Activated naive CD4-positive, alpha-beta T cell treated with anti-CD3 and anti-CD28 coated beads, Interleukin-2, amount 10 ng/mL, durations not matched to agents 7 days and 5 days (primary cell): ENCODE measurements around the gene SEMA4D.

Source experiments
- CTCF ChIA-PET: fragments of 350-600 bp; sonication (Branson Sonifier 250); formaldehyde crosslinking; loops from one replicate; lab custom pipeline; 2021; ENCODE audit warnings: antibody characterized with exemption; lab: Charles Lee
- DNase-seq: peaks from one replicate; pipeline ENCODE4 v3.0.0-alpha.2; 2020
- H3K27ac Mint-ChIP-seq: one replicate; pipeline ENCODE4 v1.8.0; 2021; ENCODE audit warnings: mild to moderate bottlenecking, moderate library complexity, mixed read lengths
- H3K27me3 Mint-ChIP-seq: one replicate; pipeline ENCODE4 v1.8.0; 2021; ENCODE audit warnings: mild to moderate bottlenecking, mixed read lengths
- H3K36me3 Mint-ChIP-seq: one replicate; pipeline ENCODE4 v1.8.0; 2021; ENCODE audit warnings: mixed read lengths
- H3K4me1 Mint-ChIP-seq: one replicate; pipeline ENCODE4 v1.8.0; 2021; ENCODE audit warnings: mixed read lengths
- H3K4me3 Mint-ChIP-seq: one replicate; pipeline ENCODE4 v1.8.0; 2021; ENCODE audit warnings: mild to moderate bottlenecking, moderate library complexity, mixed read lengths
- H3K9me3 Mint-ChIP-seq: one replicate; pipeline ENCODE4 v1.8.0; 2021; ENCODE audit warnings: mixed read lengths

The SEMA4D gene

DNA sequence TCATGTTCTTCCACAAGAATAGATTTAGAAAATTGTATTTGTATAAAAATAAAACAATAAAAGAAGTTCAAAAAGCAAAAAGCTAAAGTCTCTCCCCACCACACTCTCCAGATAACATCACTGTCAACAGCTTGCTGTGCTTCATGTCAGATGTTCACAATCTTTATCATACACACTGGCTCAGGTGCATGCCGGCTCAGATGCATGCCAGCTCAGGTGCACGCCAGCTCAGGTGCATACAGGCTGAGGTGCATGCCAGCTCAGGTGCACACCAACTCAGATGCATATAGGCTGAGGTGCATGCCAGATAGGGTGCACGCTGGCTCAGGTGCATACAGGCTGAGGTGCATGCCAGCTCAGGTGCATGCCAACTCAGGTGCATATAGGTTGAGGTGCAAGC lies 26.5 kb downstream of the SEMA4D start:
- H3K4me1 Mint-ChIP-seq = peaks cover 92% of the 10 kb centered on the region
- no peak overlapping the region for H3K4me3 Mint-ChIP-seq
- H3K27me3 Mint-ChIP-seq = no peaks in the 10 kb centered on the region
- CTCF ChIA-PET = interaction anchor here (1.2 to 2.4 kb wide), 3 partner anchors 38 to 77 kb away, joined by 3 to 10 read pairs (median 4); no protein-coding TSS in a partner anchor
- H3K9me3 Mint-ChIP-seq = no peaks in the 10 kb centered on the region
- no peak overlapping the region for H3K27ac Mint-ChIP-seq
- DNase-seq = no peak
- H3K36me3 Mint-ChIP-seq = peaks cover 86% of the 10 kb centered on the region

DNA sequence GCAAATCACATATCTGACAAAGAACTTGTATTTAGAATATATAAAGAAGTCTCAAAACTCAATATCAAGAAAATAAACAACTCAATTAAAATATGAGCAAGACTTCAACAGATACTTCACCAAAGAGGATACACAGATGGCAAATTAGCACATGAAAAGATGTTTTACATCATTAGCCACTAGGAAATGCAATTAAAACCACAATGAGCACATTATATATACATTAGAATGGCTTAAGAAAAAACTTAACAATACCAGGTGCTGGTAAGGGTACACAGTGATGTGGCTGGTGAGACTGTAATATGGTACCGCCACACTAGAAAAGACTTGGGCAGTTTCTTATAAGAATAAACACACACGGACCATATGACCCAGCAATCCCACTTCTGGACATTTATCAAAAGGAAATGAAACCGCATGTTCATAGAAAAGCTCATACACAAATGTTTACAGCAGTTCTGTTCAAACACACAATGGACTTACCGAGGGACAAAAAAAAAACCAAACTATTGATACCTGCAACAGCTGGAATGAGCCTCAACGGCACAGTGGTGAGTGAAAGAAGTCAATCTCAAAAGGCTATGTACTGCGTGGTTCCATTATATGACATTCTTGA lies 27.6 kb downstream of the SEMA4D start:
- Mint-ChIP-seq H3K27me3 (no peaks in the 10 kb centered on the region), H3K27ac (peak overlapping the region; percentile 83), H3K4me1 (peaks cover 92% of the 10 kb centered on the region), H3K36me3 (peaks cover 86% of the 10 kb centered on the region), H3K4me3 (peak overlapping the region; percentile 1), H3K9me3 (no peaks in the 10 kb centered on the region)
- CTCF ChIA-PET = interaction anchor here (0.8 to 2.4 kb wide), 3 partner anchors 37 to 78 kb away, joined by 3 to 10 read pairs (median 3); no protein-coding TSS in a partner anchor
- DNase-seq = peak; percentile 16

DNA sequence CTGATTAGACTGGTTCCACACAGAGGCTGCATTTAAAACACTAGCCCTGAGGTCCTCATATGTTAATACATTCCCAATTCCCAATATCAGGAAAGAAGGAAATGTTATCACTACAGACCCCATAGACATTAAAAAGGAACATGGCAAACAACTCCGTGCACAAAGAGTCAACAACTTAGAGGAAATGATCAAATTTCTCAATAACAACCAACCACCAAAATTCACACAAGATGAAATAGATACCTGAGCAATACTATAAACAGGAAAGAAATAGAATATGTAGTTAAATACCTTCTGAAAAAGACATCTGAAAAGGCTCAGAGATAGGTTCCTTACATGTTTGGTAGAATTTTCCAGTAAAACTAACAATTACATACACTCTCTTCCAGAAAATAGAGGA lies 28.9 kb downstream of the SEMA4D start:
- H3K4me3 Mint-ChIP-seq = peak overlapping the region; percentile 52
- peaks cover 84% of the 10 kb centered on the region for H3K36me3 Mint-ChIP-seq
- CTCF ChIA-PET = no interaction called here
- H3K27me3 Mint-ChIP-seq = no peaks in the 10 kb centered on the region
- H3K9me3 Mint-ChIP-seq = no peaks in the 10 kb centered on the region
- H3K27ac Mint-ChIP-seq = peak overlapping the region; percentile 83
- no peak for DNase-seq
- H3K4me1 Mint-ChIP-seq = peaks cover 96% of the 10 kb centered on the region

DNA sequence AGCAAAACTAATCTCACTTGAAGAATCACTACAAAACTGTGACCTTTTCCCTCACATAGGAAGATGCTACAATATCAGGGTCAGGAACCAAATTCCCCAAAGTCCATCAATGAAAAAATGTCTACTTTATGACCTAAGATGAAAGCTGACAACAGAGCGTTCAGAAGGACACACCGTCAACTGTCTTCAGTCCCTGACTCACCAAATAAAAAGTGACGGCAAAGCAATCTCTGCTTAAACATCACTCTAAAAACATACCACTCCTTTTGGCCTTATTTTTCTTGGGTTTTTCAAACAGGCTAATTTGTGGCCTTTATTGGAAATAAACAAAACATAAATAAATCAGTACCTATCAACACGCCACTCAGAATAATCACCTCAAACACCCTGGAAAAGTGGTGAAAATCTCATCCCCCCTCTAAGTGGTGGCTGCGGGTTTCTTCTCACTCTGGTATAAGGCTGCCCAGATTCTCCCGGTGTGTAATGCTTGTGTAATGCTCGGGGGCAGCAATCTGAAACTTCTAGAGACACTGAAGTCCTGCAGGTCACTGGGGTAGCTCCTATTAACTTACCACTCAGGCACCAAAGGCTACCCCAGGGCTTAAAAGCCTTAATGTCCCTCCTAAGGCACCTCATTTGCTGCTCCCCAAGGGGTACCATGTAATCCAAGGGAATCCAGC lies 29.5 kb downstream of the SEMA4D start:
- Mint-ChIP-seq H3K27me3 (no peaks in the 10 kb centered on the region), H3K9me3 (no peaks in the 10 kb centered on the region), H3K36me3 (peaks cover 81% of the 10 kb centered on the region), H3K4me3 (peak overlapping the region; percentile 53), H3K4me1 (peaks cover 96% of the 10 kb centered on the region), H3K27ac (peak overlapping the region; percentile 83)
- DNase-seq = no peak
- CTCF ChIA-PET = interaction anchor here (1.1 to 1.5 kb wide), 3 partner anchors 10 to 23 kb away, joined by 3 to 4 read pairs (median 4); no protein-coding TSS in a partner anchor

DNA sequence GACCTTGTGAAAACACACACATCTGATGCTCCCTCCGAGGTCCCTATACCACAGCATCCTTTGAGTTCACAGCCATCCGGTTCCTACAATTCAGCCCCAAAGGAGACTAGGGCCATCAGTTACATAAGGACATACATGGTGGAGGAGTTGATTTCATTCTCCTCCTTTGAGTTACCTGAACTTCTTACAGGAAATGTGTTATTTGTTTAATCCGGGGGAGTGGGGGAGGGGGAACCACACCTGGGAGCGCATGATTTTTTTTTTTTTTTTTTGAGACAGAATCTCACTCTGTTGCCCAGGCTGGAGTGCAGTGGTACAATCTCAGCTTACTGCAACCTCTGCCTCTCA lies 30.7 kb downstream of the SEMA4D start:
- DNase-seq = no peak
- Mint-ChIP-seq H3K4me3 (peak overlapping the region; percentile 16), H3K27me3 (no peaks in the 10 kb centered on the region), H3K36me3 (peaks cover 79% of the 10 kb centered on the region), H3K27ac (peak overlapping the region; percentile 83), H3K4me1 (peaks cover 98% of the 10 kb centered on the region), H3K9me3 (no peaks in the 10 kb centered on the region)
- CTCF ChIA-PET = interaction anchor here (0.7 to 1.5 kb wide), 4 partner anchors 18 to 81 kb away, joined by 3 to 4 read pairs (median 4); no protein-coding TSS in a partner anchor

DNA sequence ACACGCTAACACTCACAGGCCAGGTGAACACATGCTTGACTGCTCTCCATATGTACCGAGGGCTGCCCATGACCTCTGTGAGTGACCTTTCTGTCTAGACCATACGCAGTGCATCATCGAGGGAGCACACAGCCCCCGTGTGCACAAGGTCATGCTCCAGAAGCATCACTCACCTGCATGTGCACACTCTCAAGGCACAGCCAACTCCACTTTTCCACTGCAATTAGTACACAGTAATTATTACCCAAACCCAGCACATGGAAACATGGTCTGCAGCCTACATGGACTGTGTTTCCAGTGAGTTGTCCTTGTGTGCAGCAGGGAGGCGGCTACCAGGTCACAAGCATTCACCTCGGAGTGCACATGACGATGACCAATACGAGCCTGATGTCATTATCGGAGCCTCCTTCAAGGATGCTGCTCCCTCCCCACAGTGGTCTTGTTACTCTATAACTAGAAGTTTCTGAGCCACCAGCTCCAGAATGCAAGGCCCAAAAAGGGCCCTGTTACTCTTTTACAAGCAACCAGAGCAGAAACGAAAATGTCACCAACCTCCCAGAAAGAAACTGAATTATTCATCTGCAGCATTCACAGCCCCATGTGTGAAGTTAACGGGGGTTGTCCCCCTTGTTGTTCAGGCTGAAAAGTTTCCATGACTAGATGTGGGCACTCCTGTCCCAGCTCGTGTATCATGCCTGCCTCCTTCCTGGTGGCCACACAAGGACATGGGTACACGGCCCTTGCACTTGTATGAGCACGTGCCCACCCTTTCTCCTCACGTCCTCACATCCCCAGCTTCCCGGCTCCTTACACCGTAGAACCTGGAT lies 31.2 kb downstream of the SEMA4D start:
- peak overlapping the region; percentile 83 for H3K27ac Mint-ChIP-seq
- peaks cover 99% of the 10 kb centered on the region for H3K4me1 Mint-ChIP-seq
- CTCF ChIA-PET = interaction anchor here (1.3 to 1.4 kb wide), 2 partner anchors 17 to 82 kb away, joined by 4 read pairs; no protein-coding TSS in a partner anchor
- H3K9me3 Mint-ChIP-seq = no peaks in the 10 kb centered on the region
- H3K27me3 Mint-ChIP-seq = no peaks in the 10 kb centered on the region
- no peak for DNase-seq
- peaks cover 80% of the 10 kb centered on the region for H3K36me3 Mint-ChIP-seq
- H3K4me3 Mint-ChIP-seq = peak overlapping the region; percentile 16

DNA sequence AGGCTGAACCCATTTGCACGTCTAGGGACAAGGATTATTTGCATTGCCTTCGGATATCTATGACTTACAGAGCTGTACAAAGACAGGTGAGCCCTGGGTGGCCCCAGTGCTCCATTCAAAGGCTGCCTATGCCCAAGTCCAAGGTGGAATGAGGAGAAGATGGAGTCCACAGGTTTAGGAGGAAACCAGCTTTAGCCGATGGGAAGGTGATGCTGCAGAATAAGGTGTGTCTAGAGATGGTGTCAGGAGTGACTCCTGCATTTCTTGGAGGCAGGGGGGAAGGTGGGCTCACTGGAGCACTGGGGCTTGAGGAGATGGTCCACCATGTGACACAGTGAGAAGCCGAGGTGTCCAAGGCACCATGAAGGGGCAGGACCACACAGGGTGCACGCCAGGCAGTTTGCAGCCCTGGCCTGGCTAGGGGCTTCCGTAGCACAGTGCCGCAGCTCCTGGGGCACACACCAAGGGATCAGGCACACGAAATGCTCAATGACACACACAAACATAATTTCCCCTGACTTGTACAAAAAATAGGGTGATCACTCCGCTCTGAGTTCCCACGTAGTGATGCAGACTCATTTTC lies 32.1 kb downstream of the SEMA4D start:
- peaks cover 98% of the 10 kb centered on the region for H3K4me1 Mint-ChIP-seq
- CTCF ChIA-PET = interaction anchor here (0.7 to 1.5 kb wide), 8 partner anchors 9 to 83 kb away, joined by 3 to 4 read pairs (median 3); no protein-coding TSS in a partner anchor
- peaks cover 81% of the 10 kb centered on the region for H3K36me3 Mint-ChIP-seq
- H3K9me3 Mint-ChIP-seq = no peaks in the 10 kb centered on the region
- peak overlapping the region; percentile 83 for H3K27ac Mint-ChIP-seq
- no peak overlapping the region for H3K4me3 Mint-ChIP-seq
- no peak for DNase-seq
- no peaks in the 10 kb centered on the region for H3K27me3 Mint-ChIP-seq

DNA sequence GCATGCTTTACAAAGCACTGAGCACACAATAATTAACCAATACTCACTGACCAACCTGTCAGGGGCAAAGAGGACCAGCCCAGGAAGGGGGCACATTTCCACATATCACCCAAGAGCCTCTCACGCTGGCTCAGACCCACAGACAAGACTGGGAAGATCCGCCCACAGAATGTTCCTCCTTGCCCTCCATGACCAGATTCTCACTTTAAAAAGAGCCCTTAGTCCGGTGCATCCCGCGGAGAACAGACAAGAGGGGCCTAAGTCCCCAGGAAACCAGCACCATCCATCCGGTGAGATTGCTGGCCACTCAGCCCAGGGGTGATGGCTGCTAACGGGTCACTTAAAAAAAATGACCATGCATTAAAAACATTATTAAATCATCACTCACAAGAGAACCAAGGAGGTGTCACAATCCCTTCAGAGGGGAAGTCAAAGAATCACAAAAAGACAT lies 32.9 kb downstream of the SEMA4D start:
- Mint-ChIP-seq H3K9me3 (no peaks in the 10 kb centered on the region), H3K27ac (peak overlapping the region; percentile 83), H3K36me3 (peaks cover 80% of the 10 kb centered on the region), H3K27me3 (no peaks in the 10 kb centered on the region), H3K4me3 (peak overlapping the region; percentile 69), H3K4me1 (peaks cover 98% of the 10 kb centered on the region)
- CTCF ChIA-PET = interaction anchor here (1.0 to 1.6 kb wide), 9 partner anchors 8 to 84 kb away, joined by 3 to 11 read pairs (median 3); no protein-coding TSS in a partner anchor
- DNase-seq = no peak

DNA sequence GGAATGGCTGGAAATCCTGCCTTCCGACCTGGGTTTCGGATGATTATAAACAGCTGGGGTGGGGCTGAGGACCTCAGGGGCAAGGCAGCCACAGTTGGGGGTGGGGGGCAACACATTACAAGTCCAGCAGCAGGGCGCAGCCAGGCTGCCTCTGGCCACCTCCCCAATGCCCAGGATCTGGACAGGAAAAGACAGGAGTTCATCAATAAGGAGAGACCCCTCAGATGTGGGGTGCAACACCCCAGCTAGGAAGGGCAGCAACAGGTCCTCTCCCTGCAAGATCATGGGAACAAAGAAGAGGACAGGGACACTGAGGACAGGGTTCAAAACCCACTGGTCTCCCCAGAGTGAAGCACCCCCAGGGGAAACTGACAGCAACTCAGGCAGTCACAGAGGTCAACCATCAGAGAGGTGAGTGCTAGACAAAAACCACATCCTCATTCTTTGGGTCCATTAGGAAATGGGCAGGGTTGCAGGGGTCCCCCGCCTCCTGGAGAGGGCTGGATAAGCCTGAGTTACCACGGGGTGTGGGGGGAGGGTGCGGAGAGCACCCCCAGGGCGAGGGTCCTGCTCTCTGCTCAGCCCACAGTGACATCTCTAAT lies 33.5 kb downstream of the SEMA4D start:
- peak overlapping the region; percentile 69 for H3K4me3 Mint-ChIP-seq
- H3K9me3 Mint-ChIP-seq = no peaks in the 10 kb centered on the region
- peaks cover 79% of the 10 kb centered on the region for H3K36me3 Mint-ChIP-seq
- H3K27ac Mint-ChIP-seq = peak overlapping the region; percentile 83
- no peaks in the 10 kb centered on the region for H3K27me3 Mint-ChIP-seq
- peaks cover 98% of the 10 kb centered on the region for H3K4me1 Mint-ChIP-seq
- CTCF ChIA-PET = interaction anchor here (1.3 to 1.6 kb wide), 6 partner anchors 12 to 84 kb away, joined by 3 to 11 read pairs (median 3); no protein-coding TSS in a partner anchor
- no peak for DNase-seq

DNA sequence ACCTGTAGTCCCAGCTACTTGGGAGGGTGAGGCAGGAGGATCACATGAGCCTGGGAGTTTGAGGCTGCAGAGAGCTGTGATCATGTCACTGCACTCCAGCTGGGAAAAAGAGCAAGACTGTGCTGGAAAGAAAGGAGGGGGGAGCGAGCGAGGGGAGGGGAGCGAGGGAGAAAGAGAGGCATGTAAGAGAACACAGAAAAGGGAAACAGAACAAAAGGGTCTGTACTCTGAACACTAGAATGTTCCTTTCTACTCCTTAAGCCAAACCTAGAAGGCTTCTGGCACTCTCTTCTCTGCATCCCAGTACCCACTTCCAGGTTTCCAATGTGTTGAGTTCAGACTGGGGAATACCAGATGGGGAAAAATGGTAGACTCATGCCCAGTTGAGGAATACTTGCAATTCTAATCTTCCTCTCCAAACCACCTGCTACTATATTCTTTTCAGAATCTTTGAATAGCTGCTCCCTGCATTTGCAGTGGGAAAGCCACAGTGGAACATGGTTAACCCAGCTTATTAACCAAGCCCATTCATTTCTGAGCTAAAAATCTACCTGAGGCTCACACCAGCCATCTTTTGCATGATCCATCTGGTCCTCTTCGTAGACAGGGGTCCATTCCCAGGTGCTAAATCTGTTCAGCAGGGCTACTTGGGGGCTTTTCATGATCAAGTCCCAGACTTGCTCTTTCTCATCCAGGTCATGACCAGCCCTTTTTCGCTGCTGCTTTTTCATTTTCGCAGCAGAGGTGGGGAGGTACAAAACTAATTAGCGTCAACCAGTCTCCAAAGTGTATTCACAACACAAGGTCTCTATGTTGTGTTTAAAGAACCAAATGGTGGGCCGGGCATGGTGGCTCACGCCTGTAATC lies 34.9 kb downstream of the SEMA4D start:
- Mint-ChIP-seq H3K27ac (peak overlapping the region; percentile 83), H3K4me3 (no peak overlapping the region), H3K9me3 (no peaks in the 10 kb centered on the region), H3K4me1 (peaks cover 98% of the 10 kb centered on the region), H3K36me3 (peaks cover 75% of the 10 kb centered on the region), H3K27me3 (no peaks in the 10 kb centered on the region)
- no peak for DNase-seq
- CTCF ChIA-PET = interaction anchor here (0.6 to 1.9 kb wide), 7 partner anchors 12 to 86 kb away, joined by 3 to 8 read pairs (median 5); no protein-coding TSS in a partner anchor

DNA sequence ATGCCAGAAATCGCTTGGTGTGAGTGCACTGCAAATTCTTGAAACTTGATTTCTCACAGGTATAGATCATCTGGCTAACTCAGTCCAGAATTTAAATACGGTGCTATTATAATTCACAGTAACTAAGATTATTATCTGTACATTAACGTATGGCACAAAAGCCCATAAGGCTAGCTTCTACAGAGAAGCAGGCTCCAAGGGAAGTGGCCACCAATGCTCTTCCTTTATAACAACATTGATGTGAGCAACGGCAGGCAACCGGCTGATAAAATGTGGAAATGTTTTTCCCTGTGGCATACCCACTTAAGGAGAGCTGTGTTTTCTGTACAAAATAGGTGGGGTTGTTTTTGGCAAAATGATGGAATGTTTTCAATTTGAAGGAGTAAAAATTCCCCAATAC lies 35.7 kb downstream of the SEMA4D start:
- Mint-ChIP-seq H3K27ac (peak overlapping the region; percentile 69), H3K4me1 (peaks cover 98% of the 10 kb centered on the region), H3K4me3 (no peak overlapping the region), H3K9me3 (no peaks in the 10 kb centered on the region), H3K36me3 (peaks cover 73% of the 10 kb centered on the region), H3K27me3 (no peaks in the 10 kb centered on the region)
- CTCF ChIA-PET = interaction anchor here (1.1 to 1.9 kb wide), 6 partner anchors 12 to 87 kb away, joined by 3 to 8 read pairs (median 6); no protein-coding TSS in a partner anchor
- no peak for DNase-seq

DNA sequence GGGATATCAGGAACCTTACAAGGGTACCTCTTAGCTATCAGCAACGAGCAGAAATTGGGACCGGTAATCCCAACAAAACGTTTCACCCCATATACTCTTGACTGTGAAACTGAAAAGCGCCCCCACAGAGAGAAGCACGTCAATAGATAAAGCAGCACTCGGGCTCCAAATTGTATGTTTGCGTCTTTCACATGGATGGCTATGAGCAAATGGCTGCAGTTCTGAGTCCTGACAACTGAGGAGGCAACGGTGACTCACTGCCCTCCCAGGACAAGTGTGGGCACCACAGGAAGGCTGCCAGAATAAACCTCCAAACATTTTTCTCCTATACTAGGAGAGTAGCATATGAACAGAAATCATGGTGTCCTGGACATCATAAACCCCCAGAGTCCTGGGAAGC lies 36.6 kb downstream of the SEMA4D start:
- Mint-ChIP-seq H3K36me3 (peaks cover 70% of the 10 kb centered on the region), H3K4me3 (no peak overlapping the region), H3K27ac (peak overlapping the region; percentile 58), H3K4me1 (peaks cover 98% of the 10 kb centered on the region), H3K9me3 (no peaks in the 10 kb centered on the region), H3K27me3 (no peaks in the 10 kb centered on the region)
- CTCF ChIA-PET = interaction anchor here (1.0 to 1.9 kb wide), 3 partner anchors 35 to 88 kb away, joined by 3 to 4 read pairs (median 4); no protein-coding TSS in a partner anchor
- DNase-seq = no peak
